Stomach (tissue), 9 donors: ENCODE data around the gene DBNDD1. TPM values are rescaled to one million over a fixed set of nuclear protein-coding genes. Genes with fewer than 3 reads are reported as not detected.

Source experiments
- DNase-seq, 2 donors: peaks; one replicate each; pipeline versions ENCODE4 v3.0.0 to v3.0.0-alpha.2; 2013 to 2019
- H3K27ac ChIP-seq, 5 donors: fragments of 200-600 bp in 4 of 5; sonication (generic) in 4 of 5; one replicate each; pipeline ENCODE4 v1.5.1; 2013 to 2019; ENCODE audit warnings: mild to moderate bottlenecking in 1 of 5, moderate library complexity in 1 of 5
- H3K27me3 ChIP-seq, 3 donors: fragments of 200-600 bp; sonication (generic); one replicate each; pipeline ENCODE4 v1.5.1; 2017 to 2019; ENCODE audit warnings: mixed run types in 1 of 3
- H3K36me3 ChIP-seq, 4 donors: fragments of 200-600 bp; sonication (generic); 1 replicate in 3 of 4; 2 replicates in 1 of 4; pipeline ENCODE4 v1.5.1; 2016 to 2019
- H3K4me1 ChIP-seq, 4 donors: fragments of 200-600 bp; sonication (generic); one replicate each; pipeline ENCODE4 v1.5.1; 2016 to 2019
- H3K4me3 ChIP-seq, 4 donors: fragments of 200-600 bp; sonication (generic) in 3 of 4; one replicate each; pipeline ENCODE4 v1.5.1; 2016 to 2019; ENCODE audit warnings: mild to moderate bottlenecking in 1 of 4
- H3K9me3 ChIP-seq, 4 donors: fragments of 200-600 bp; sonication (generic); one replicate each; pipeline ENCODE4 v1.5.1; 2016 to 2019
- EP300 ChIP-seq: sonication (generic); formaldehyde crosslinking; IDR thresholded peaks from one replicate; pipeline ENCODE4 v1.6.1; 2017; ENCODE audit warnings: antibody characterized with exemption
- POLR2A ChIP-seq, 4 donors: fragments of 450-650 bp; IDR thresholded peaks; one replicate each; pipeline ENCODE4 v1.6.1; 2016; ENCODE audit warnings: antibody characterized with exemption in 4 of 4, control low read depth in 2 of 4, mild to moderate bottlenecking in 1 of 4, moderate library complexity in 1 of 4
- POLR2AphosphoS5 ChIP-seq, 3 donors: sonication (generic); formaldehyde crosslinking; IDR thresholded peaks; one replicate each; pipeline ENCODE4 v1.6.1; 2016; ENCODE audit warnings: antibody characterized with exemption in 3 of 3
- WGBS, 5 donors: extraction: QIAGEN DNeasy Blood & Tissue Kit in 3 of 5; methylation state at CpG; one replicate each; pipeline versions ENCODE4 v1.1.5 to v1.1.7; 2013 to 2018; 5-methylcytosine and 5-hydroxymethylcytosine counted together
- intact Hi-C: fragments of 100-400 bp; cut with DNase I; formaldehyde crosslinking; loops from one replicate; pipeline ENCODE4 v1.15.1; 2023; ENCODE audit warnings: low total_unique reads
- polyA plus RNA-seq, 3 donors: library from polyadenylated mRNA; stranded (reverse); fragments of 200-250 nt; gene quantifications; one replicate each; pipeline ENCODE4 v1.2.3, GENCODE V29; 2013
- total RNA-seq, 5 donors: library from RNA; depleted of rRNA; stranded (reverse); fragments of >200 nt; gene quantifications; one replicate each; pipeline versions ENCODE4 v1.1.0 to v1.2.3, GENCODE V29; 2014 to 2016
- TF ChIP-seq, protein P1 (sequence below), 7 experiments: fragments of 450-650 bp in 4 of 7; fragments of 200-600 bp in 3 of 7; sonication (generic) in 3 of 7; IDR thresholded peaks; one replicate each; pipeline ENCODE4 v1.5.1; 2016 to 2019; ENCODE audit warnings: antibody characterized with exemption in 7 of 7, control low read depth in 2 of 7, mild to moderate bottlenecking in 1 of 7
- donor health status: healthy with polysubstance abuse.
- donor health status: Bipolar disorder and iron deficiency.
- donor health status: healthy.

DBNDD1 gene
- total and polyA plus RNA-seq, 8 donors: 0.73 to 37.1 (median 7.3) TPM; not detected in 1

DNA sequence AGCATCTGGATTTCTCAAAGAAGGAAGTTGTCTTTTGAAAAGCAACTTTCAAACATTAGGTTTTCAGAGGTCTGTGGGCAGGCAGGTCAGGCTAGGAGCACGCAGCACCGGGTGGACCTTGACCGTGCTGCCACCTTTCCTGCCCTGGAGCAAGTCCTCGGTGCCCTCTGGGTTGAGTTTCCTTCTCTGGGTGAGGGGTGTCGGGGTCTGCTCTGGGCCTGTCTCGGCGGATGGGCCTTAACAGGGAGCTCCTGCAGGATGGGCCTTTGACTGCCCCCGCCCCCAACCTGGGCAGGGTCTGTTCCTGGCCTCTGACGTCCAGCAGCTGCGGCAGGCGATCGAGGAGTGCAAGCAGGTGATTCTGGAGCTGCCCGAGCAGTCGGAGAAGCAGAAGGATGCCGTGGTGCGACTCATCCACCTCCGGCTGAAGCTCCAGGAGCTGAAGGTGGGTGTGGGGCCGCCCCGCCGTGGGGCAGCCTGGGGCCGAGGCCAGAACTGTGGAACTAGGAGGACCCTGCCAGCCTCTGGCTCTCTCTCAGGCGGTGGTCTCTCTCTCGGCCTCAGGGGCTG lies 62.0 kb downstream of the DBNDD1 start:
- H3K9me3 ChIP-seq: no peaks in the 10 kb centered on the region
- WGBS, 5 donors: 88 to 95% (median 91%) methylated on average over 22 to 23 of the region's 23 CpGs
- H3K36me3 ChIP-seq: peaks cover 15 to 87% (median 78%) of the 10 kb centered on the region in 4 donors
- H3K27ac ChIP-seq: peak overlapping the region in 2 of 5 donors; percentile 55 to 66
- H3K4me3 ChIP-seq: peak overlapping the region in 3 of 4 donors; percentile 5 to 31 (median 16)
- no peaks in the 10 kb centered on the region for H3K4me1 ChIP-seq
- TF ChIP-seq POLR2A (IDR thresholded peaks at IDR 0.05): no peak
- no peak for TF ChIP-seq POLR2AphosphoS5 (IDR thresholded peaks at IDR 0.05)
- TF ChIP-seq, protein P1, sequence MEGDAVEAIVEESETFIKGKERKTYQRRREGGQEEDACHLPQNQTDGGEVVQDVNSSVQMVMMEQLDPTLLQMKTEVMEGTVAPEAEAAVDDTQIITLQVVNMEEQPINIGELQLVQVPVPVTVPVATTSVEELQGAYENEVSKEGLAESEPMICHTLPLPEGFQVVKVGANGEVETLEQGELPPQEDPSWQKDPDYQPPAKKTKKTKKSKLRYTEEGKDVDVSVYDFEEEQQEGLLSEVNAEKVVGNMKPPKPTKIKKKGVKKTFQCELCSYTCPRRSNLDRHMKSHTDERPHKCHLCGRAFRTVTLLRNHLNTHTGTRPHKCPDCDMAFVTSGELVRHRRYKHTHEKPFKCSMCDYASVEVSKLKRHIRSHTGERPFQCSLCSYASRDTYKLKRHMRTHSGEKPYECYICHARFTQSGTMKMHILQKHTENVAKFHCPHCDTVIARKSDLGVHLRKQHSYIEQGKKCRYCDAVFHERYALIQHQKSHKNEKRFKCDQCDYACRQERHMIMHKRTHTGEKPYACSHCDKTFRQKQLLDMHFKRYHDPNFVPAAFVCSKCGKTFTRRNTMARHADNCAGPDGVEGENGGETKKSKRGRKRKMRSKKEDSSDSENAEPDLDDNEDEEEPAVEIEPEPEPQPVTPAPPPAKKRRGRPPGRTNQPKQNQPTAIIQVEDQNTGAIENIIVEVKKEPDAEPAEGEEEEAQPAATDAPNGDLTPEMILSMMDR (IDR thresholded peaks at IDR 0.05): no peak
- TF ChIP-seq EP300: no peak
- intact Hi-C loops: no loop called here
- H3K27me3 ChIP-seq: no peaks in the 10 kb centered on the region
- no peak for DNase-seq

GRCh38 chr16:89956505-89957215 lies 62.6 kb downstream of the DBNDD1 start:
- peaks cover 15 to 83% (median 72%) of the 10 kb centered on the region in 4 donors for H3K36me3 ChIP-seq
- H3K4me3 ChIP-seq: peak overlapping the region in 1 of 4 donors; percentile 31
- no peak for DNase-seq
- H3K4me1 ChIP-seq: no peaks in the 10 kb centered on the region
- 88 to 93% (median 92%) methylated on average over 15 of the region's 15 CpGs for WGBS, 5 donors
- no peaks in the 10 kb centered on the region for H3K9me3 ChIP-seq
- TF ChIP-seq POLR2AphosphoS5 (IDR thresholded peaks at IDR 0.05) (no peak), POLR2A (IDR thresholded peaks at IDR 0.05) (no peak), EP300 (no peak)
- TF ChIP-seq, protein P1 (IDR thresholded peaks at IDR 0.05): no peak
- peak overlapping the region in 2 of 5 donors; percentile 55 to 66 for H3K27ac ChIP-seq
- H3K27me3 ChIP-seq: no peaks in the 10 kb centered on the region
- intact Hi-C loops: no loop called here

DNA sequence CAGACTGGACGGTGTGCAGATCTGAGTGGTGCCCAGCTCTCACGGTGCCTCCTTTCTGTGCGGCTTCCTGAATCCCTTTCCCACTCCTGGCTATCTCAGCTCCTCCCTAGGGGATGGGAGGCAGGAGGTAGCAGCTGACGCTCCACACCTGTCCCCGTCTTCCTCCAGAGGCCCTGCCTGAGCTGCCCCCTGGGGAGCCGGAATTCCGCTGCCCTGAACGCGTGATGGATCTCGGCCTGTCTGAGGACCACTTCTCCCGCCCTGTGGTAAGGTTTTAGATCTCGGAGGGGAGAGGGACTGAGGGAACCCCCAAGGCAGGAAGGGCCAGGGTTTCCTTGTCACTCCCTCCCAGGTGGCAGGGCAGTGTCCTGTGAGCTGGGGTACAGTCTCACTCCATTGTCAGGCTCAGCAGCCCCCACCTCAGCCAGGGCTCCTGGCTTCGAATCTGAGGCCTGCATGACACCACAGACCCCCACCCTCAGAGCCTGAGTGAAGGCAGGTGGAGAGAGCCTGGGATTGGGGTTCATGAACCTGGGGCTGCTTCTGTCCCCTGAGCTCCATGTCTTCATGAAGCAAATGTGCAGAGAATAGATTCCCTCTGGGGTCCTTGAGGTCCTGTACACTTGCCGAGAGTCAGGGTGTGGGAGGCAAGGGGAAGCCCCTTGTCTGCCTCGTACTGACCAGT lies 64.1 kb downstream of the DBNDD1 start:
- intact Hi-C loops: no loop called here

More for the DNA sequence above, 64.1 kb downstream of the DBNDD1 start:
- TF ChIP-seq, protein P1 (IDR thresholded peaks at IDR 0.05): no peak
- TF ChIP-seq POLR2AphosphoS5 (IDR thresholded peaks at IDR 0.05) (no peak), POLR2A (IDR thresholded peaks at IDR 0.05) (no peak), EP300 (no peak)
- no peak overlapping the region for H3K27ac ChIP-seq
- 88 to 95% (median 91%) methylated on average over 7 to 15 of the region's 15 CpGs for WGBS, 5 donors
- H3K4me1 ChIP-seq: peaks cover 0 to 2% (median under 1%) of the 10 kb centered on the region in 4 donors
- H3K4me3 ChIP-seq: no peak overlapping the region
- no peaks in the 10 kb centered on the region for H3K27me3 ChIP-seq
- peaks cover 9 to 68% (median 59%) of the 10 kb centered on the region in 4 donors for H3K36me3 ChIP-seq
- no peak for DNase-seq
- no peaks in the 10 kb centered on the region for H3K9me3 ChIP-seq

Other genes starting within 250 kb of the DBNDD1 start
- 100 to 1,000 TPM in 2 of 5 donors, 10 to 100 TPM in 3; 10.7 to 276 (median 29.3) TPM for gene FANCA, start 202.8 kb downstream of the DBNDD1 start, total RNA-seq
- 10 to 100 TPM in 1 of 3 donors, 1 to 10 TPM in 2; 3.8 to 10.4 (median 6.1) TPM for gene FANCA, start 202.8 kb downstream of the DBNDD1 start, polyA plus RNA-seq
- 100 to 1,000 TPM in 1 of 5 donors, 10 to 100 TPM in 4; 17.3 to 230 (median 35.5) TPM for gene SPIRE2, start 191.0 kb downstream of the DBNDD1 start, total RNA-seq
- 10 to 100 TPM in 1 of 3 donors, 1 to 10 TPM in 2; 3.9 to 26.0 (median 6.5) TPM for gene SPIRE2, start 191.0 kb downstream of the DBNDD1 start, polyA plus RNA-seq
- gene TCF25, start 145.9 kb downstream of the DBNDD1 start, total RNA-seq: 100 to 1,000 TPM; 132 to 748 (median 335) TPM
- gene TCF25, start 145.9 kb downstream of the DBNDD1 start, polyA plus RNA-seq: 100 to 1,000 TPM; 124 to 276 (median 146) TPM
- 10 to 100 TPM in 1 of 5 donors, 1 to 10 TPM in 4; 1.3 to 11.3 (median 6.7) TPM for gene MC1R, start 100.6 kb downstream of the DBNDD1 start, total RNA-seq
- gene MC1R, start 100.6 kb downstream of the DBNDD1 start, polyA plus RNA-seq: 1 to 10 TPM; 1.4 to 3.9 (median 1.8) TPM
- gene TUBB3, start 96.1 kb downstream of the DBNDD1 start, total RNA-seq: 10 to 100 TPM in 1 of 5 donors, 1 to 10 TPM in 1, under 1 TPM in 1, not detected in 2; 0.29 to 14.5 (median 1.0) TPM
- 1 to 10 TPM; 2.4 to 8.2 (median 5.0) TPM for gene TUBB3, start 96.1 kb downstream of the DBNDD1 start, polyA plus RNA-seq
- gene DEF8, start 70.7 kb downstream of the DBNDD1 start, total RNA-seq: 100 to 1,000 TPM in 1 of 5 donors, 10 to 100 TPM in 4; 26.4 to 329 (median 56.1) TPM
- 10 to 100 TPM; 52.5 to 74.6 (median 61.9) TPM for gene DEF8, start 70.7 kb downstream of the DBNDD1 start, polyA plus RNA-seq
- gene PRDM7, start 57.9 kb upstream of the DBNDD1 start, total RNA-seq: not detected
- gene PRDM7, start 57.9 kb upstream of the DBNDD1 start, polyA plus RNA-seq: not detected